ENCODE results near the gene NGF. TPM values are rescaled to one million over a fixed set of nuclear protein-coding genes. Genes with fewer than 3 reads are reported as not detected.

The NGF gene
- total RNA-seq, 1 donor from 2014 or later, result 2.4 TPM

GRCh38 chr1:115239148-115239422, 99.0 kb downstream of the NGF start:
- no peak for DNase-seq (ENCODE audit: low spot score)

- no peak for DNase-seq (ENCODE audit: low spot score)
Measured at GRCh38 chr1:115238336-115239147, 99.5 kb downstream of the NGF start.

- no peak for DNase-seq (ENCODE audit: low spot score)
Measured at GRCh38 chr1:115237507-115237906, 100.5 kb downstream of the NGF start.

- DNase-seq (ENCODE audit: low spot score), result no peak
Measured at GRCh38 chr1:115237023-115237422, 101.0 kb downstream of the NGF start.

Other genes with a start within 250 kb of the NGF start
- gene TSPAN2, start 248.7 kb downstream of the NGF start, total RNA-seq (ENCODE audit: insufficient read depth, low replicate concordance), result 28.2 TPM